Fibroblast of skin of abdomen (primary cell): Measurements from ENCODE around the gene ACTRT2.

Experiments
- DNase-seq: peaks from one replicate; pipeline ENCODE4 v3.0.0-alpha.2; 2013

The ACTRT2 gene

GRCh38 chr1:3033040-3033789, 11.9 kb downstream of the ACTRT2 start:
- no peak for DNase-seq

- no peak for DNase-seq
Measured at GRCh38 chr1:3033790-3034090, 12.5 kb downstream of the ACTRT2 start.

- DNase-seq: no peak
Measured at GRCh38 chr1:3034162-3034561, 12.9 kb downstream of the ACTRT2 start.

- DNase-seq: no peak
Measured at GRCh38 chr1:3034728-3035562, 13.7 kb downstream of the ACTRT2 start.

- no peak for DNase-seq
Measured at GRCh38 chr1:3035563-3036446, 14.5 kb downstream of the ACTRT2 start.

- DNase-seq: no peak
Measured at GRCh38 chr1:3036447-3037280, 15.4 kb downstream of the ACTRT2 start.

- no peak for DNase-seq
Measured at GRCh38 chr1:3037281-3038040, 16.2 kb downstream of the ACTRT2 start.

- DNase-seq: no peak
Measured at GRCh38 chr1:3038113-3038551, 16.9 kb downstream of the ACTRT2 start.

GRCh38 chr1:3038571-3039181, 17.4 kb downstream of the ACTRT2 start:
- DNase-seq: no peak

- DNase-seq: no peak
Measured at GRCh38 chr1:3040004-3040403, 18.7 kb downstream of the ACTRT2 start.

GRCh38 chr1:3042481-3042880, 21.2 kb downstream of the ACTRT2 start:
- DNase-seq: no peak

- DNase-seq: no peak
Measured at GRCh38 chr1:3049164-3049563, 27.9 kb downstream of the ACTRT2 start.

GRCh38 chr1:3049905-3050304, 28.6 kb downstream of the ACTRT2 start:
- no peak for DNase-seq

GRCh38 chr1:3050603-3051002, 29.3 kb downstream of the ACTRT2 start:
- no peak for DNase-seq

GRCh38 chr1:3051270-3052268, 30.3 kb downstream of the ACTRT2 start:
- no peak for DNase-seq

GRCh38 chr1:3052501-3052900, 31.2 kb downstream of the ACTRT2 start:
- no peak for DNase-seq

- no peak for DNase-seq
Measured at GRCh38 chr1:3053366-3053980, 32.2 kb downstream of the ACTRT2 start.

GRCh38 chr1:3053986-3054385, 32.7 kb downstream of the ACTRT2 start:
- no peak for DNase-seq

- DNase-seq: no peak
Measured at GRCh38 chr1:3054474-3054873, 33.2 kb downstream of the ACTRT2 start.
